Osteoblast (primary cell): ENCODE results near the gene CTDP1. TPM values are rescaled to one million over a fixed set of nuclear protein-coding genes. Genes with fewer than 3 reads are reported as not detected.

ENCODE experiments used
- DNase-seq: peaks from one replicate; pipeline ENCODE4 v3.0.0; 2011; ENCODE audit warnings: low spot score, mixed read lengths; ENCODE audit not compliant: insufficient read length; ENCODE audit errors: missing footprints
- H2AFZ ChIP-seq: 2 replicates; pipeline ENCODE4 v1.6.0; 2011; ENCODE audit warnings: mild to moderate bottlenecking, low read length
- H3K27ac ChIP-seq: 2 replicates; pipeline ENCODE4 v1.5.1; 2011; ENCODE audit warnings: mild to moderate bottlenecking, low read depth, low read length, moderate library complexity
- H3K27me3 ChIP-seq: 2 replicates; pipeline ENCODE4 v1.6.0; 2012; ENCODE audit warnings: mild to moderate bottlenecking, control low read depth, inconsistent platforms, low read length, moderate library complexity; ENCODE audit not compliant: insufficient read depth
- H3K36me3 ChIP-seq: 2 replicates; pipeline ENCODE4 v1.5.1; 2011; ENCODE audit warnings: mild to moderate bottlenecking, low read length, control low read depth, moderate library complexity; ENCODE audit not compliant: insufficient read depth
- H3K4me1 ChIP-seq: 2 replicates; pipeline ENCODE4 v1.5.1; 2011; ENCODE audit warnings: mild to moderate bottlenecking, low read length, control low read depth, moderate library complexity; ENCODE audit not compliant: insufficient read depth
- H3K4me2 ChIP-seq: 2 replicates; pipeline ENCODE4 v1.6.0; 2011; ENCODE audit warnings: mild to moderate bottlenecking, low read length; ENCODE audit not compliant: insufficient read depth
- H3K4me3 ChIP-seq: fragments of 200-600 bp; sonication (generic); 3 replicates; pipeline ENCODE4 v1.5.1; 2012; ENCODE audit warnings: mild to moderate bottlenecking, low read length, inconsistent platforms; ENCODE audit not compliant: insufficient read depth
- H3K79me2 ChIP-seq: 2 replicates; pipeline ENCODE4 v1.6.0; 2012; ENCODE audit warnings: mild to moderate bottlenecking, low read length, control low read depth, inconsistent platforms; ENCODE audit not compliant: insufficient read depth
- H3K9me3 ChIP-seq: 2 replicates; pipeline ENCODE4 v1.5.1; 2011; ENCODE audit warnings: low read depth, low read length, control low read depth
- H4K20me1 ChIP-seq: 2 replicates; pipeline ENCODE4 v1.6.0; 2012; ENCODE audit warnings: mild to moderate bottlenecking, low read length, control low read depth; ENCODE audit not compliant: insufficient read depth
- total RNA-seq: library from RNA; depleted of rRNA; stranded (reverse); fragments of >200 nt; gene quantifications from 2 replicates; pipeline ENCODE4 v1.2.3, GENCODE V29; 2012
- TF ChIP-seq, protein P1 (sequence below): IDR thresholded peaks from 2 replicates; pipeline ENCODE4 v1.5.1; 2011; ENCODE audit warnings: mild to moderate bottlenecking, low read depth, low read length, moderate library complexity; ENCODE audit errors: extremely low read depth

Gene CTDP1
- total RNA-seq, 1 donor, result 26.8 TPM

DNA sequence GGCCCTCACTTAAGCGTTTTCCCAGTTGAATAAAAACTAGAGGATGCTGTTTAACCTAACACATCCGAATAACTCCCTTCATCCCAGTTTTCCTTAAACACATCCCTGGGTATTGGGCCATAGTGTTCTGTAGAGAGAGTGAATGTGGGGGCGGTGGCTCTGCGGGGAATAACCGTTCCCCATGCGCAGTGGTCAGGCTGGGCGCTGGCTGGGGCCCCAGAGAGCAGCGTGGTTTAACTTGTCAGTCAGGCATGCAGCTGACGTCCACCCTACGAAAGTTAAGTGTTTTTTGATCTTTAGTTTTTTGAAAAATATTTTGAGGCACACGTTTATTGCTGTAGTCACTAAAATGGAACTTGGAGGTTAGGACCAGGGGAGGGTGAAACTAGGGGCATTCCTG is 33.7 kb downstream of the CTDP1 start:
- Histone ChIP-seq H3K36me3 (peaks cover 31% of the 10 kb centered on the region), H3K4me1 (no peaks in the 10 kb centered on the region), H4K20me1 (no peaks in the 10 kb centered on the region), H2AFZ (no peak overlapping the region), H3K79me2 (no peaks in the 10 kb centered on the region), H3K27me3 (no peaks in the 10 kb centered on the region), H3K4me2 (no peak overlapping the region), H3K27ac (no peak overlapping the region), H3K9me3 (no peaks in the 10 kb centered on the region), H3K4me3 (no peak overlapping the region)
- DNase-seq, result no peak
- TF ChIP-seq, protein P1, sequence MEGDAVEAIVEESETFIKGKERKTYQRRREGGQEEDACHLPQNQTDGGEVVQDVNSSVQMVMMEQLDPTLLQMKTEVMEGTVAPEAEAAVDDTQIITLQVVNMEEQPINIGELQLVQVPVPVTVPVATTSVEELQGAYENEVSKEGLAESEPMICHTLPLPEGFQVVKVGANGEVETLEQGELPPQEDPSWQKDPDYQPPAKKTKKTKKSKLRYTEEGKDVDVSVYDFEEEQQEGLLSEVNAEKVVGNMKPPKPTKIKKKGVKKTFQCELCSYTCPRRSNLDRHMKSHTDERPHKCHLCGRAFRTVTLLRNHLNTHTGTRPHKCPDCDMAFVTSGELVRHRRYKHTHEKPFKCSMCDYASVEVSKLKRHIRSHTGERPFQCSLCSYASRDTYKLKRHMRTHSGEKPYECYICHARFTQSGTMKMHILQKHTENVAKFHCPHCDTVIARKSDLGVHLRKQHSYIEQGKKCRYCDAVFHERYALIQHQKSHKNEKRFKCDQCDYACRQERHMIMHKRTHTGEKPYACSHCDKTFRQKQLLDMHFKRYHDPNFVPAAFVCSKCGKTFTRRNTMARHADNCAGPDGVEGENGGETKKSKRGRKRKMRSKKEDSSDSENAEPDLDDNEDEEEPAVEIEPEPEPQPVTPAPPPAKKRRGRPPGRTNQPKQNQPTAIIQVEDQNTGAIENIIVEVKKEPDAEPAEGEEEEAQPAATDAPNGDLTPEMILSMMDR, result no peak

DNA sequence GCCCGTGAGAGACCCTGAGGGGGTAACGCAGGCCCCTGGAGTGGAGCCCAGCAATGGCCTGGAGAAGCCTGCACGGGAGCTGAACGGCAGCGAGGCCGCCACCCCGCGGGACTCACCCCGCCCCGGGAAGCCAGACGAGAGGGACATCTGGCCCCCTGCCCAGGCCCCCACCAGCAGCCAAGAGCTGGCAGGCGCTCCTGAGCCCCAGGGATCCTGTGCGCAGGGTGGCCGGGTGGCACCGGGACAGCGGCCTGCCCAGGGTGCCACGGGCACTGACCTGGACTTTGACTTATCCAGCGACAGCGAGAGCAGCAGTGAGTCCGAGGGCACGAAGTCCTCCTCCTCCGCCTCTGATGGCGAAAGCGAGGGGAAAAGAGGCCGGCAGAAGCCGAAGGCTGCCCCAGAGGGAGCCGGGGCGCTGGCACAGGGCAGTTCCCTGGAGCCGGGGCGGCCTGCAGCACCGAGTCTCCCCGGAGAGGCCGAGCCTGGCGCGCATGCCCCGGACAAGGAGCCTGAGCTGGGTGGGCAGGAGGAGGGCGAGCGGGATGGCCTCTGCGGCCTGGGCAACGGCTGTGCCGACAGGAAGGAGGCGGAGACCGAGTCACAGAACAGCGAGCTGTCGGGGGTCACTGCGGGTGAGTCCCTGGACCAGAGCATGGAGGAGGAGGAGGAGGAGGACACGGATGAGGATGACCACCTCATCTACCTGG is 35.1 kb downstream of the CTDP1 start:
- H3K27ac ChIP-seq, result no peak overlapping the region
- no peaks in the 10 kb centered on the region for H3K4me1 ChIP-seq
- H3K27me3 ChIP-seq, result no peaks in the 10 kb centered on the region
- H4K20me1 ChIP-seq, result no peaks in the 10 kb centered on the region
- DNase-seq, result no peak
- no peaks in the 10 kb centered on the region for H3K9me3 ChIP-seq
- H3K79me2 ChIP-seq, result no peaks in the 10 kb centered on the region
- H3K4me3 ChIP-seq, result no peak overlapping the region
- TF ChIP-seq, protein P1, result no peak
- no peak overlapping the region for H3K4me2 ChIP-seq
- H2AFZ ChIP-seq, result no peak overlapping the region
- peaks cover 30% of the 10 kb centered on the region for H3K36me3 ChIP-seq

DNA sequence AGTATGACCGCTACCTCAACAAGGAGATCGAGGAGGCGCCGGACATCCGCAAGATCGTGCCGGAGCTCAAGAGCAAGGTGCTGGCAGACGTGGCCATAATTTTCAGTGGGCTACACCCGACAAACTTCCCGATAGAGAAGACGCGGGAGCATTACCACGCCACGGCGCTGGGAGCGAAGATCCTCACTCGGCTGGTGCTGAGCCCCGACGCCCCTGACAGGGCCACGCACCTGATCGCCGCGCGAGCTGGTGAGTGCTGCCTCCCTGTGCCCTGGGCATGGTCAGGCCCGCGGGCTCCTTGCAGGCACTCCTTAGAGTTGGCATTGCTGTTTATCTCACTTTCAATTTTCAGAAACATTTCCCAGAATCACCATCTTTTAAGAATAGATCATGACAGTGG is 35.7 kb downstream of the CTDP1 start:
- Histone ChIP-seq H3K27ac (no peak overlapping the region), H3K4me1 (no peaks in the 10 kb centered on the region), H2AFZ (no peak overlapping the region), H3K9me3 (no peaks in the 10 kb centered on the region), H4K20me1 (no peaks in the 10 kb centered on the region), H3K4me2 (no peak overlapping the region), H3K27me3 (no peaks in the 10 kb centered on the region), H3K79me2 (peaks cover under 1% of the 10 kb centered on the region), H3K36me3 (peaks cover 30% of the 10 kb centered on the region), H3K4me3 (no peak overlapping the region)
- no peak for DNase-seq
- TF ChIP-seq, protein P1, result no peak

DNA sequence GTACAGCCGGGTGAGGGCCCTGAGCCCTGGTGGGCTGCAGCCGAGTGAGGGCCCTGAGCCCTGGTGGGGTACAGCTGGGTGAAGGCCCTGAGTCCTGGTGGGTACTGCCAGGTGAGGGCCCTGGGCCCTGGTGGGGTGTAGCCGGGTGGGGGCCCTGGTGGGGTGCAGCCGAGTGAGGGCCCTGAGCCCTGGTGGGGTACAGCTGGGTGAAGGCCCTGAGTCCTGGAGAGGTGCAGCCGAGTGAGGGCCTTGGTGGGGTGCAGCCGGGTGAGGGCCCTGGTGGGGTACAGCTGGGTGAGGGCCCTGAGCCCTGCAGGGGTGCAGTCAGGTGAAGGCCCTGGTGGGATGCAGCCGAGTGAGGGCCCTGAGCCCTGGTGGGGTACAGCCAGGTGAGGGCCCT is 37.5 kb downstream of the CTDP1 start:
- no peak overlapping the region for H3K4me2 ChIP-seq
- H2AFZ ChIP-seq, result no peak overlapping the region
- H4K20me1 ChIP-seq, result no peaks in the 10 kb centered on the region
- no peaks in the 10 kb centered on the region for H3K9me3 ChIP-seq
- H3K27me3 ChIP-seq, result no peaks in the 10 kb centered on the region
- DNase-seq, result no peak
- H3K79me2 ChIP-seq, result peaks cover 2% of the 10 kb centered on the region
- H3K27ac ChIP-seq, result no peak overlapping the region
- TF ChIP-seq, protein P1, result no peak
- no peaks in the 10 kb centered on the region for H3K4me1 ChIP-seq
- H3K36me3 ChIP-seq, result peaks cover 33% of the 10 kb centered on the region
- H3K4me3 ChIP-seq, result no peak overlapping the region
